Germinal center (tissue), 1 donor: ENCODE results near the gene TRIM71.
"Not testable (repeated sequence)": the region's sequence is repeated elsewhere in the genome, so short reads cannot be mapped to it uniquely, and the experiment has no call there.

Experiments used
- DNase-seq: peaks from one replicate; pipeline ENCODE4 v3.0.0; 2012; ENCODE audit warnings: mixed read lengths, low spot score

The TRIM71 gene

GRCh38 chr3:32819551-32820348 lies 2.0 kb downstream of the TRIM71 start:
- DNase-seq, result no peak

GRCh38 chr3:32820430-32820829 lies 2.6 kb downstream of the TRIM71 start:
- DNase-seq, result no peak

GRCh38 chr3:32820971-32821685 lies 3.3 kb downstream of the TRIM71 start:
- DNase-seq, result no peak

GRCh38 chr3:32821686-32822296 lies 4.0 kb downstream of the TRIM71 start:
- DNase-seq, result no peak

- DNase-seq, result no peak
These were observed 5.1 kb downstream of the TRIM71 start for GRCh38 chr3:32822609-32823498.

GRCh38 chr3:32823641-32824184 lies 5.9 kb downstream of the TRIM71 start:
- DNase-seq, result not testable (repeated sequence)

- DNase-seq, result no peak
These were observed 8.0 kb downstream of the TRIM71 start for GRCh38 chr3:32825601-32826375.

GRCh38 chr3:32831062-32831461 lies 13.3 kb downstream of the TRIM71 start:
- no peak for DNase-seq

GRCh38 chr3:32831791-32832190 lies 14.0 kb downstream of the TRIM71 start:
- no peak for DNase-seq

GRCh38 chr3:32832193-32832592 lies 14.4 kb downstream of the TRIM71 start:
- DNase-seq, result no peak

GRCh38 chr3:32835049-32835371 lies 17.2 kb downstream of the TRIM71 start:
- no peak for DNase-seq

- no peak for DNase-seq
These were observed 18.2 kb downstream of the TRIM71 start for GRCh38 chr3:32835961-32836360.

- DNase-seq, result no peak
These were observed 18.8 kb downstream of the TRIM71 start for GRCh38 chr3:32836601-32837000.

- no peak for DNase-seq
These were observed 19.6 kb downstream of the TRIM71 start for GRCh38 chr3:32837366-32837765.

- no peak for DNase-seq
These were observed 20.0 kb downstream of the TRIM71 start for GRCh38 chr3:32837789-32838188.

GRCh38 chr3:32839714-32840085 lies 21.9 kb downstream of the TRIM71 start:
- no peak for DNase-seq

- DNase-seq, result no peak
These were observed 22.5 kb downstream of the TRIM71 start for GRCh38 chr3:32840086-32840841.

GRCh38 chr3:32841341-32841740 lies 23.5 kb downstream of the TRIM71 start:
- DNase-seq, result no peak

GRCh38 chr3:32841867-32842470 lies 24.2 kb downstream of the TRIM71 start:
- DNase-seq, result no peak

GRCh38 chr3:32842531-32842931 lies 24.7 kb downstream of the TRIM71 start:
- DNase-seq, result no peak
